Upper lobe of left lung (tissue), 4 donors: ENCODE results near the gene RHOB.

Source experiments
- CTCF ChIP-seq, 6 experiments: fragments of 450-650 bp in 4 of 6; fragments of 200-600 bp in 2 of 6; sonication (generic) in 2 of 6; IDR thresholded peaks; one replicate each; pipeline ENCODE4 v1.5.1; 2016 to 2019; ENCODE audit warnings: antibody characterized with exemption in 6 of 6
- POLR2AphosphoS5 ChIP-seq, 2 donors: sonication (generic); formaldehyde crosslinking; IDR thresholded peaks; one replicate each; pipeline ENCODE4 v1.5.1; 2017; ENCODE audit warnings: antibody characterized with exemption in 2 of 2

- TF ChIP-seq POLR2AphosphoS5 (IDR thresholded peaks at IDR 0.05): no peak
- no peak for TF ChIP-seq CTCF (IDR thresholded peaks at IDR 0.05)
These were observed 29.6 kb downstream of the RHOB start for GRCh38 chr2:20476481-20476880.
